SK-N-SH (cell line): Measurements from ENCODE around the gene MLKL.
A peak's percentile ranks its signal among the peaks of the same experiment; 100 is the strongest.

Experiments
- ELF1 ChIP-seq: IDR thresholded peaks from 2 replicates; pipeline ENCODE4 v1.4.0; 2012
- EP300 ChIP-seq, 2 experiments: IDR thresholded peaks; 2 replicates each; pipeline versions ENCODE4 v1.4.0 to v1.6.1; 2012; ENCODE audit warnings: borderline replicate concordance in 1 of 2, low read depth in 1 of 2, low read length in 1 of 2
- EZH2phosphoT487 ChIP-seq: fragments of 200-600 bp; sonication (generic); IDR thresholded peaks from 2 replicates; pipeline ENCODE4 v1.6.1; 2017; ENCODE audit warnings: low read depth, mixed run types, mild to moderate bottlenecking, antibody characterized with exemption, moderate library complexity, borderline replicate concordance
- FOXJ3 ChIP-seq: sonication (generic); formaldehyde crosslinking; IDR thresholded peaks from 2 replicates; pipeline ENCODE4 v1.5.1; 2020; ENCODE audit warnings: mild to moderate bottlenecking, missing genetic modification reagents
- FOXM1 ChIP-seq: IDR thresholded peaks from 2 replicates; pipeline ENCODE4 v1.4.0; 2012; ENCODE audit warnings: low read depth, mild to moderate bottlenecking
- GATA2 ChIP-seq: sonication (generic); formaldehyde crosslinking; IDR thresholded peaks from 2 replicates; pipeline ENCODE4 v1.5.0; 2020; ENCODE audit warnings: mild to moderate bottlenecking, missing genetic modification reagents
- JUND ChIP-seq: IDR thresholded peaks from 2 replicates; pipeline ENCODE4 v1.4.0; 2012
- RXRA ChIP-seq: IDR thresholded peaks from 2 replicates; pipeline ENCODE4 v1.4.0; 2012; ENCODE audit warnings: low read depth, mild to moderate bottlenecking, borderline replicate concordance
- SIN3A ChIP-seq: IDR thresholded peaks from 2 replicates; pipeline ENCODE4 v1.6.1; 2012; ENCODE audit warnings: low read depth, mild to moderate bottlenecking, low read length, moderate library complexity, borderline replicate concordance
- SMC3 ChIP-seq: IDR thresholded peaks from 2 replicates; pipeline ENCODE4 v1.6.1; 2012; ENCODE audit warnings: low read depth, low read length, improper control_type of control experiment
- YY1 ChIP-seq: IDR thresholded peaks from 2 replicates; pipeline ENCODE4 v1.4.0; 2012; ENCODE audit warnings: low read depth, mild to moderate bottlenecking
- TF ChIP-seq, protein P1 (sequence below): fragments of 200-600 bp; sonication (generic); IDR thresholded peaks from 2 replicates; pipeline ENCODE4 v1.6.1; 2017; ENCODE audit warnings: antibody characterized with exemption, mild to moderate bottlenecking, moderate library complexity
- TF ChIP-seq, protein P2 (sequence below): IDR thresholded peaks from 2 replicates; pipeline ENCODE4; 2012

DNA sequence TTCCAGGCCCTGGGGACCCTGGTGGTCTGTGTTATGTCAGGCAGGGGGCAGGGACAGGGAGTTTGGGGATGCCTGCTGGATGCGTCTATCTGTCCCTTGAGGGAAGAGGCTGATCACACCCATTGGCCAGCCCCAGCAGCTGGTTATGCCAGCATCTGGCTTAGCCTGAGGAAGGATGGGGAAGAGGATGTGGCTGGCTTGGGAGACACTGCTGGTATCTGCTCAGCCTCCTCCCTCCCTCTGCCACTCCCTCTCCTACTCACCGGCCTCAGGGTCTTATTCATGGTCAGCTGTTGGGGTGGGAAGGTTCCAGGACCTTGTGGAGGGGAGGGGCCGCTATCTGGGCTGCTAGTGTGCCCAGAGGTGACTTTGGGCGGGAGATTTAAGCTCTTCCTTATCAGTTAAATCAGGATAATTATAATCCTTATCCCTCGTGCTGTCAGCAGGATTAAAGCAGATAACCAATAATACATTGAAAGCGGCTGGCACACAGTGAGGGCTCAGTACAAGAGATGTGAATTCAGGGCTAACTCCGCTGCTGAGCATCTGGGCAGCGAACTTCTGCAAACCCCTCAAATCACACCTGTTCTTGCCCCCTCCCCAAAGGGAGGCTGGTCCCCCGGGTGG is 36.0 kb upstream of the MLKL start:
- TF ChIP-seq, protein P1, sequence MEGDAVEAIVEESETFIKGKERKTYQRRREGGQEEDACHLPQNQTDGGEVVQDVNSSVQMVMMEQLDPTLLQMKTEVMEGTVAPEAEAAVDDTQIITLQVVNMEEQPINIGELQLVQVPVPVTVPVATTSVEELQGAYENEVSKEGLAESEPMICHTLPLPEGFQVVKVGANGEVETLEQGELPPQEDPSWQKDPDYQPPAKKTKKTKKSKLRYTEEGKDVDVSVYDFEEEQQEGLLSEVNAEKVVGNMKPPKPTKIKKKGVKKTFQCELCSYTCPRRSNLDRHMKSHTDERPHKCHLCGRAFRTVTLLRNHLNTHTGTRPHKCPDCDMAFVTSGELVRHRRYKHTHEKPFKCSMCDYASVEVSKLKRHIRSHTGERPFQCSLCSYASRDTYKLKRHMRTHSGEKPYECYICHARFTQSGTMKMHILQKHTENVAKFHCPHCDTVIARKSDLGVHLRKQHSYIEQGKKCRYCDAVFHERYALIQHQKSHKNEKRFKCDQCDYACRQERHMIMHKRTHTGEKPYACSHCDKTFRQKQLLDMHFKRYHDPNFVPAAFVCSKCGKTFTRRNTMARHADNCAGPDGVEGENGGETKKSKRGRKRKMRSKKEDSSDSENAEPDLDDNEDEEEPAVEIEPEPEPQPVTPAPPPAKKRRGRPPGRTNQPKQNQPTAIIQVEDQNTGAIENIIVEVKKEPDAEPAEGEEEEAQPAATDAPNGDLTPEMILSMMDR = no peak
- TF ChIP-seq GATA2 (CRISPR knock-in tag) = peak; percentile 35; the same call in 1 of the 2 replicates
- no peak for TF ChIP-seq RXRA
- TF ChIP-seq EP300 (IDR thresholded peaks at IDR 0.05; ENCODE audit: borderline replicate concordance in 1 of 2, low read depth in 1 of 2, low read length in 1 of 2) = no peak
- no peak for TF ChIP-seq FOXJ3 (CRISPR knock-in tag)
- no peak for TF ChIP-seq SMC3
- TF ChIP-seq ELF1 = no peak
- no peak for TF ChIP-seq EZH2phosphoT487
- no peak for TF ChIP-seq FOXM1
- no peak for TF ChIP-seq JUND
- no peak for TF ChIP-seq YY1
- TF ChIP-seq, protein P2, sequence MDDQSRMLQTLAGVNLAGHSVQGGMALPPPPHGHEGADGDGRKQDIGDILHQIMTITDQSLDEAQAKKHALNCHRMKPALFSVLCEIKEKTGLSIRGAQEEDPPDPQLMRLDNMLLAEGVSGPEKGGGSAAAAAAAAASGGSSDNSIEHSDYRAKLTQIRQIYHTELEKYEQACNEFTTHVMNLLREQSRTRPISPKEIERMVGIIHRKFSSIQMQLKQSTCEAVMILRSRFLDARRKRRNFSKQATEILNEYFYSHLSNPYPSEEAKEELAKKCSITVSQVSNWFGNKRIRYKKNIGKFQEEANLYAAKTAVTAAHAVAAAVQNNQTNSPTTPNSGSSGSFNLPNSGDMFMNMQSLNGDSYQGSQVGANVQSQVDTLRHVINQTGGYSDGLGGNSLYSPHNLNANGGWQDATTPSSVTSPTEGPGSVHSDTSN = no peak
- no peak for TF ChIP-seq SIN3A
